K562 (cell line): Measurements from ENCODE around the gene PRR7. TPM values are rescaled to one million over a fixed set of nuclear protein-coding genes. Genes with fewer than 3 reads are reported as not detected.

Experiments used
- ATAC-seq: fragments of 200-7000 bp; cut with Tn5 transposase; 3 replicates; pipeline ENCODE4 v1.9.1; 2020; ENCODE audit warnings: moderate library complexity
- BruUV-seq: library from RNA; stranded (reverse); fragments of 400-500 nt; replicated peaks from 2 replicates; lab custom pipeline; 2021; lab: Mats Ljungman, UMichigan
- CTCF ChIA-PET: fragments of 300-600 bp; formaldehyde crosslinking; extraction: SDS; loops from one replicate; lab custom pipeline; 2021; ENCODE audit warnings: low intra/inter-chr PET ratio; lab: Yijun Ruan, JAX
- POLR2A ChIA-PET: fragments of 300-600, 350-650 bp; sonication (Branson Sonifier 250); formaldehyde crosslinking; extraction: SDS; loops from one replicate; lab custom pipeline; 2021; ENCODE audit warnings: antibody characterized with exemption, inconsistent platforms; lab: Yijun Ruan, JAX
- DNase-seq, 4 experiments: peaks; one replicate each; pipeline versions ENCODE4 v3.0.0 to v3.0.0-alpha.2; 2011 to 2018; ENCODE audit warnings: low spot score in 3 of 4, mixed read lengths in 3 of 4; ENCODE audit errors: extremely low read depth in 1 of 4
- FAIRE-seq: peaks from 2 replicates; lab custom pipeline; 2011; peaks lifted over from hg19 to GRCh38; lab: Jason Lieb, UNC
- H2AFZ ChIP-seq: 2 replicates; pipeline ENCODE4 v1.6.0; 2011; ENCODE audit warnings: low read depth, low read length, control low read depth, inconsistent platforms
- H3K27ac ChIP-seq: fragments of 200-600 bp; 3 replicates; pipeline ENCODE4 v1.8.0; 2011; ENCODE audit warnings: low read depth, mild to moderate bottlenecking, control low read depth, inconsistent platforms, low read length, moderate library complexity, mixed read lengths; ENCODE audit errors: extremely low read depth
- H3K27me3 ChIP-seq, 2 experiments: fragments of 300-600 bp in 1 of 2; 2 replicates in 1 of 2; 3 replicates in 1 of 2; pipeline versions ENCODE4 v1.6.0 to v1.8.0; 2011; ENCODE audit warnings: inconsistent platforms in 2 of 2, low read length in 2 of 2, mild to moderate bottlenecking in 1 of 2, mixed read lengths in 1 of 2, moderate library complexity in 1 of 2; ENCODE audit not compliant: control insufficient read depth in 2 of 2, insufficient read depth in 2 of 2
- H3K36me3 ChIP-seq: fragments of 300-600 bp; 3 replicates; pipeline ENCODE4 v1.8.0; 2011; ENCODE audit warnings: mild to moderate bottlenecking, low read length, inconsistent platforms; ENCODE audit not compliant: control insufficient read depth, insufficient read depth
- H3K4me1 ChIP-seq, 2 experiments: fragments of 200-600 bp in 1 of 2; replicated peaks in 1 of 2; 2 replicates in 1 of 2; 3 replicates in 1 of 2; pipeline versions ENCODE4 v1.5.1 to v1.8.0; 2011; ENCODE audit warnings: inconsistent platforms in 2 of 2, low read length in 2 of 2, mild to moderate bottlenecking in 1 of 2, mixed read lengths in 1 of 2, moderate library complexity in 1 of 2; ENCODE audit not compliant: control insufficient read depth in 2 of 2, insufficient read depth in 2 of 2
- H3K4me2 ChIP-seq: 2 replicates; pipeline ENCODE4 v1.6.1; 2011; ENCODE audit warnings: low read length, control low read depth, inconsistent platforms, mixed read lengths; ENCODE audit not compliant: insufficient read depth
- H3K4me3 ChIP-seq: fragments of 200-600 bp; sonication (generic), shearing (Covaris generic); 2 replicates; pipeline ENCODE4 v1.5.1; 2016; ENCODE audit warnings: control low read depth, inconsistent platforms
- H3K79me2 ChIP-seq: fragments of 200-600 bp; 3 replicates; pipeline ENCODE4 v1.8.0; 2011; ENCODE audit warnings: low read length, inconsistent platforms; ENCODE audit not compliant: control insufficient read depth, insufficient read depth
- H3K9ac ChIP-seq, 2 experiments: 2 replicates each; pipeline versions ENCODE4 v1.6.0 to v1.6.1; 2011; ENCODE audit warnings: low read depth in 2 of 2, low read length in 2 of 2, control low read depth in 1 of 2, inconsistent platforms in 1 of 2, mild to moderate bottlenecking in 1 of 2, mixed read lengths in 1 of 2; ENCODE audit not compliant: insufficient read depth in 1 of 2
- H3K9me1 ChIP-seq: one replicate; pipeline ENCODE4 v1.6.0; 2011; ENCODE audit warnings: inconsistent platforms, mild to moderate bottlenecking, low read length, moderate library complexity; ENCODE audit not compliant: control insufficient read depth, insufficient read depth
- H3K9me3 ChIP-seq: replicated peaks from 2 replicates; pipeline ENCODE4 v1.5.1; 2011; ENCODE audit warnings: low read depth, low read length, inconsistent platforms; ENCODE audit not compliant: control insufficient read depth, insufficient read depth
- H4K20me1 ChIP-seq: replicated peaks from 2 replicates; pipeline ENCODE4 v1.6.1; 2011; ENCODE audit warnings: low read length, inconsistent platforms, mixed read lengths; ENCODE audit not compliant: control insufficient read depth, insufficient read depth
- BCOR ChIP-seq: fragments of 450-650 bp; IDR thresholded peaks from 2 replicates; pipeline ENCODE4 v1.6.1; 2016
- CBFA2T2 ChIP-seq: fragments of 450-650 bp; conservative IDR thresholded peaks from 2 replicates; pipeline ENCODE4 v1.6.1; 2017; ENCODE audit warnings: mild to moderate bottlenecking
- CEBPB ChIP-seq: fragments of 450-650 bp; IDR thresholded peaks from 2 replicates; pipeline ENCODE4 v1.6.1; 2016; ENCODE audit warnings: missing genetic modification characterization, missing compliant biosample characterization
- CEBPG ChIP-seq, 3 experiments: fragments of 200-800 bp in 1 of 3; sonication (Bioruptor generic) in 1 of 3; sonication (generic) in 1 of 3; formaldehyde crosslinking in 1 of 3; IDR thresholded peaks in 2 of 3; conservative IDR thresholded peaks in 1 of 3; 2 replicates each; pipeline versions ENCODE4 v1.6.1 to v1.8.0; 2016 to 2022; ENCODE audit warnings: missing compliant biosample characterization in 2 of 3, missing genetic modification characterization in 2 of 3, mild to moderate bottlenecking in 1 of 3, missing genetic modification reagents in 1 of 3
- EGR1 ChIP-seq: fragments of 450-650 bp; conservative IDR thresholded peaks from 2 replicates; pipeline ENCODE4 v1.6.1; 2017; ENCODE audit warnings: mild to moderate bottlenecking
- GABPA ChIP-seq: fragments of 200-800 bp; sonication (Bioruptor generic); conservative IDR thresholded peaks from 2 replicates; pipeline ENCODE4 v1.6.1; 2016; ENCODE audit warnings: low read depth, missing genetic modification characterization, missing compliant biosample characterization
- HDAC1 ChIP-seq, 2 experiments: fragments of 450-650 bp; IDR thresholded peaks; 2 replicates each; pipeline ENCODE4 v1.6.1; 2016 to 2017; ENCODE audit warnings: inconsistent platforms in 1 of 2, mild to moderate bottlenecking in 1 of 2, moderate library complexity in 1 of 2
- MAZ ChIP-seq, 2 experiments: fragments of 450-650 bp in 1 of 2; sonication (generic) in 1 of 2; formaldehyde crosslinking; IDR thresholded peaks in 1 of 2; conservative IDR thresholded peaks in 1 of 2; 2 replicates each; pipeline versions ENCODE4 v1.4.0 to v1.5.0; 2020; ENCODE audit warnings: mild to moderate bottlenecking in 1 of 2, missing genetic modification reagents in 1 of 2
- NONO ChIP-seq, 2 experiments: fragments of 200-400 bp in 1 of 2; fragments of 450-650 bp in 1 of 2; formaldehyde crosslinking in 1 of 2; IDR thresholded peaks; 2 replicates each; pipeline ENCODE4 v1.6.1; 2017; ENCODE audit warnings: low read depth in 2 of 2, mild to moderate bottlenecking in 2 of 2, moderate library complexity in 2 of 2, low read length in 1 of 2
- RCOR1 ChIP-seq, 2 experiments: IDR thresholded peaks; 2 replicates each; pipeline ENCODE4 v1.6.1; 2012; ENCODE audit warnings: low read depth in 2 of 2, low read length in 2 of 2, borderline replicate concordance in 1 of 2, improper control_type of control experiment in 1 of 2
- RNF2 ChIP-seq: sonication (generic); IDR thresholded peaks from 2 replicates; pipeline ENCODE4 v1.6.1; 2016
- SPI1 ChIP-seq: IDR thresholded peaks from 2 replicates; pipeline ENCODE4 v1.6.1; 2011; ENCODE audit warnings: low read depth, low read length, control low read depth, borderline replicate concordance
- SUPT5H ChIP-seq: fragments of 450-650 bp; IDR thresholded peaks from 2 replicates; pipeline ENCODE4 v1.6.1; 2016
- TCF3 ChIP-seq: sonication (generic); formaldehyde crosslinking; IDR thresholded peaks from 2 replicates; pipeline ENCODE4 v1.4.0; 2020; ENCODE audit warnings: mild to moderate bottlenecking, missing genetic modification reagents
- VEZF1 ChIP-seq: fragments of 200-800 bp; sonication (Bioruptor generic); IDR thresholded peaks from 2 replicates; pipeline ENCODE4 v1.6.1; 2017; ENCODE audit warnings: missing genetic modification characterization, missing compliant biosample characterization
- ZBTB12 ChIP-seq: fragments of 250-450 bp; sonication (Bioruptor Pico); IDR thresholded peaks from 2 replicates; pipeline ENCODE4 v1.4.0; 2020
- ZBTB7A ChIP-seq: IDR thresholded peaks from 2 replicates; pipeline ENCODE4 v1.6.1; 2011; ENCODE audit warnings: low read depth, mild to moderate bottlenecking, low read length, moderate library complexity, borderline replicate concordance; ENCODE audit not compliant: control insufficient read depth
- ZNF384 ChIP-seq: IDR thresholded peaks from 2 replicates; pipeline ENCODE4 v1.6.1; 2012; ENCODE audit warnings: low read depth, low read length, improper control_type of control experiment
- WGBS: fragments of 100-300 bp; shearing (Covaris generic); methylation state at CpG from one replicate; pipeline ENCODE4 v1.1.6; 2016; ENCODE audit warnings: low coverage, mixed read lengths; ENCODE audit not compliant: insufficient coverage; ENCODE audit errors: missing lambda C conversion rate; 5-methylcytosine and 5-hydroxymethylcytosine counted together
- in situ Hi-C: fragments of 300-500 bp; cut with MboI; formaldehyde crosslinking; loops from 4 replicates; pipeline ENCODE4 v1.15.0; 2018; ENCODE audit warnings: inconsistent platforms, mixed read lengths
- intact Hi-C: fragments of 100-400 bp; cut with micrococcal nuclease; formaldehyde crosslinking; loops from 2 replicates; pipeline ENCODE4 v1.14.2; 2022
- polyA plus RNA-seq, 8 experiments: library from polyadenylated mRNA; depleted of rRNA in 4 of 8; stranded (reverse) in 5 of 8; unstranded in 3 of 8; fragments of >200 nt; fragmentation: Nextera tagmentation in 2 of 8; fragmentation: Illumina TruSeq in 1 of 8; extraction: Ambion mirVana in 2 of 8; extraction: Trizol in 1 of 8; gene quantifications; 2 replicates each; pipeline versions ENCODE4 v1.2.1 to v1.2.3, GENCODE V29; 2011 to 2014; ENCODE audit warnings: inconsistent platforms in 1 of 8, missing spikeins in 1 of 8
- total RNA-seq, 7 experiments: library from RNA; depleted of rRNA in 6 of 7; stranded (reverse); fragments of >200 nt in 6 of 7; fragmentation: Illumina TruSeq in 2 of 7; extraction: Trizol in 2 of 7; gene quantifications; 2 replicates each; pipeline versions ENCODE4 v1.2.1 to v1.2.3, GENCODE V29; 2011 to 2021; ENCODE audit warnings: low replicate concordance in 1 of 7

Gene PRR7
- total and polyA plus RNA-seq, 9 of the 15 experiments (the other 6 are each of a cell fraction or from before 2014, with no cell fraction given) = 0.80 to 11.3 (median 10.4) TPM; not detected in 4

- DNase-seq (peak in 3 of 4 experiments; percentile 40 to 72 (median 59)), ATAC-seq (no peak)
- H3K4me2 ChIP-seq = peak overlapping the region; percentile 98
- peaks cover 30 to 73% of the 10 kb centered on the region in 2 experiments for H3K4me1 ChIP-seq
- H3K27me3 ChIP-seq = no peaks in the 10 kb centered on the region
- TF ChIP-seq NONO (IDR thresholded peaks at IDR 0.05; ENCODE audit: low read depth in 2 of 2, low read length in 1 of 2) = no peak
- peak in 1 of 2 experiments; percentile 18; a peak in 1 of 4 replicates for TF ChIP-seq HDAC1 (IDR thresholded peaks at IDR 0.05)
- peak; percentile 41; the same call in 1 of the 2 replicates for TF ChIP-seq RNF2
- peak; percentile 14; the same call in 1 of the 2 replicates for TF ChIP-seq SPI1
- 0 out of 2 replicates have a peak, but pooled peaks have one; percentile 4 for TF ChIP-seq TCF3 (CRISPR knock-in tag)
- peak; percentile 14; the same call in 1 of the 2 replicates for TF ChIP-seq ZBTB7A
- no peak for TF ChIP-seq ZNF384
- 0 out of 2 replicates have a peak, but pooled peaks have one; percentile 18 for TF ChIP-seq BCOR
- peak; percentile 69; the same call in 1 of the 2 replicates for TF ChIP-seq VEZF1 (CRISPR knock-in tag)
- TF ChIP-seq MAZ (CRISPR knock-in tag; conservative IDR thresholded peaks at IDR 0.05 in 1 of 2, IDR thresholded peaks at IDR 0.05 in 1 of 2) = peak in 1 of 2 experiments; percentile 35; a peak in 1 of 4 replicates
- TF ChIP-seq RCOR1 (IDR thresholded peaks at IDR 0.05; ENCODE audit: borderline replicate concordance in 1 of 2, low read depth in 2 of 2, low read length in 2 of 2) = peak in 1 of 2 experiments; percentile 35; a peak in 1 of 4 replicates
- peak; percentile 55 for TF ChIP-seq CEBPB
- TF ChIP-seq SUPT5H = 0 out of 2 replicates have a peak, but pooled peaks have one; percentile 19
- TF ChIP-seq CBFA2T2 = no peak
- TF ChIP-seq ZBTB12 (CRISPR knock-in tag) = no peak
- no peak for TF ChIP-seq CEBPG (CRISPR knock-in tag; IDR thresholded peaks at IDR 0.05)
- TF ChIP-seq CEBPG (tag; conservative IDR thresholded peaks at IDR 0.05 in 1 of 2, IDR thresholded peaks at IDR 0.05 in 1 of 2) = 0 out of 4 replicates have a peak, but pooled peaks of 1 of the 2 experiments have one; percentile 21
- TF ChIP-seq EGR1 = peak; percentile 76
- 0 out of 2 replicates have a peak, but pooled peaks have one; percentile 20 for TF ChIP-seq GABPA (tag)
- TF ChIP-seq, all 486 proteins: peak for 14
- Histone ChIP-seq H3K27ac (peak overlapping the region; percentile 98), H3K36me3 (peaks cover 72% of the 10 kb centered on the region; the same call in 2 of the 3 replicates), H3K4me3 (peak overlapping the region; percentile 91; the same call in 1 of the 2 replicates), H3K9me1 (no peaks in the 10 kb centered on the region), H2AFZ (no peak overlapping the region), H3K9ac (peak overlapping the region; percentile 96 to 97; a peak in 3 of 4 replicates), H3K9me3 (no peaks in the 10 kb centered on the region), H4K20me1 (peaks cover 22% of the 10 kb centered on the region; the same call in 1 of the 2 replicates), H3K79me2 (peaks cover 50% of the 10 kb centered on the region)
- ChIA-PET CTCF (no interaction called here), POLR2A (interaction anchor here (0.6 to 10.8 kb wide), 6 partner anchors 13 to 59 kb away, joined by 3 to 210 read pairs (median 5); partner anchors contain the start of gene PRR7)
- peak; percentile 64 for FAIRE-seq
- in situ Hi-C loops (no loop called here), intact Hi-C loops (no loop called here)
- no TSS peak for BruUV-seq
- WGBS = 85% methylated on average over 4 of the region's 6 CpGs
These were observed 17.2 kb upstream of the PRR7 start for GRCh38 chr5:177429248-177430040.
